Prostate gland (tissue), 2 donors: ENCODE results near the gene NEU2.

Source experiments
- CTCF ChIP-seq, 4 experiments: fragments of 200-600 bp in 2 of 4; fragments of 450-650 bp in 2 of 4; sonication (generic) in 2 of 4; IDR thresholded peaks; 1 replicate in 3 of 4; 2 replicates in 1 of 4; pipeline ENCODE4 v1.5.1; 2016 to 2019; ENCODE audit warnings: antibody characterized with exemption in 4 of 4, mild to moderate bottlenecking in 2 of 4, moderate library complexity in 2 of 4
- POLR2AphosphoS5 ChIP-seq: sonication (generic); formaldehyde crosslinking; IDR thresholded peaks from one replicate; pipeline ENCODE4 v1.6.1; 2017; ENCODE audit warnings: antibody characterized with exemption

GRCh38 chr2:233015019-233015645, 17.3 kb upstream of the NEU2 start:
- TF ChIP-seq POLR2AphosphoS5 (no peak), CTCF (IDR thresholded peaks at IDR 0.05) (no peak)
